ENCODE results near the gene UGT1A7.
"Not testable (repeated sequence)": the region's sequence is repeated elsewhere in the genome, so short reads cannot be mapped to it uniquely, and the experiment has no call there.

The UGT1A7 gene

DNA sequence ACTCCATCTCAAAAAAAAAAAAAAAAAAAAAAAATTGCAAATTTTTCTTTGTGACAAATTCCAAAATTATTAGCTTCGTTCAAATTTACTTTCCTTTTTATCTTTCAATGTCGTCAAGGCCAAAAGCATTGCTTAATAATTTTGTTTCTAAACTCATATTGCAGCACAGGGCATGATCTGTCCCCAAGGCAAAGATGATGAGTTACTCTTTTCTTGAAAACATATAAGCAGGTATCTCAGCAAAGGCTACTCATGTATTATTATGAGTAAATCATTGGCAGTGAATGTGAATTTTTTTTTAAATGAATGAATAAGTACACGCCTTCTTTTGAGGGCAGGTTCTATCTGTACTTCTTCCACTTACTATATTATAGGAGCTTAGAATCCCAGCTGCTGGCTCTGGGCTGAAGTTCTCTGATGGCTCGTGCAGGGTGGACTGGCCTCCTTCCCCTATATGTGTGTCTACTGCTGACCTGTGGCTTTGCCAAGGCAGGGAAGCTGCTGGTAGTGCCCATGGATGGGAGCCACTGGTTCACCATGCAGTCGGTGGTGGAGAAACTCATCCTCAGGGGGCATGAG is at the start of gene UGT1A7:
Gene UGT1A7 (plus strand): TSS at position 381 of the 579 bp plus-strand sequence. CDS start 37 bp downstream, at position 418.
- DNase-seq (ENCODE audit: low spot score), result no peak

DNA sequence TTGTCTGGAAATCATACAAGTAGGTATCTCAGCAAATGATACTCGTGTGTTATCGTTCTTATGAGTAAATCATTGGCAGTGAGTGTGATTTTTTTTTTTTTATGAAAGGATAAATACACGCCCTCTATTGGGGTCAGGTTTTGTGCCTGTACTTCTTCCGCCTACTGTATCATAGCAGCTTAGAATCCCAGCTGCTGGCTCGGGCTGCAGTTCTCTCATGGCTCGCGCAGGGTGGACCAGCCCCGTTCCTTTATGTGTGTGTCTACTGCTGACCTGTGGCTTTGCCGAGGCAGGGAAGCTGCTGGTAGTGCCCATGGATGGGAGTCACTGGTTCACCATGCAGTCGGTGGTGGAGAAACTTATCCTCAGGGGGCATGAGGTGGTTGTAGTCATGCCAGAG is 45.4 kb upstream of the UGT1A7 start, which contains the start of gene UGT1A10:
Gene UGT1A10 (plus strand): TSS at position 143 of the 400 bp plus-strand sequence. CDS start 75 bp downstream, at position 218.
- DNase-seq (ENCODE audit: low spot score), result not testable (repeated sequence)

DNA sequence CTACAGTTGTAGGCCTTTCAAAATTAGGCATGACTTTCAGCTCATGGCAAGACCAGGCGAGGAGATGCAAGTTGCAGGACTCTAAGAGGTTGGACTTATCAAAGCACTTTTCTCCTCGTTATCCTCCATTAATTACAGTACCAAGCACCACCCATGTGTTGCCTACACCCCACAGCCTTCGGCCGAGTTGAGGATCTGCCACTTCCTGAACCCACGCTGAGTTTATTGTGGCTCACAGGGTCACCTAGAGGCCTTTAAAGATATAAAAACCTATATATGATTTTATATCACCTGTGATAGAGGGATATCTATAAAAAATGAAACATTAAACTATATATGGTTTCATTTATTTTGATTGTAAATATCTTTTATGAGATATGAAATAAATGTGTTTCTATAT is 42.9 kb upstream of the UGT1A7 start:
- DNase-seq (ENCODE audit: low spot score), result no peak

DNA sequence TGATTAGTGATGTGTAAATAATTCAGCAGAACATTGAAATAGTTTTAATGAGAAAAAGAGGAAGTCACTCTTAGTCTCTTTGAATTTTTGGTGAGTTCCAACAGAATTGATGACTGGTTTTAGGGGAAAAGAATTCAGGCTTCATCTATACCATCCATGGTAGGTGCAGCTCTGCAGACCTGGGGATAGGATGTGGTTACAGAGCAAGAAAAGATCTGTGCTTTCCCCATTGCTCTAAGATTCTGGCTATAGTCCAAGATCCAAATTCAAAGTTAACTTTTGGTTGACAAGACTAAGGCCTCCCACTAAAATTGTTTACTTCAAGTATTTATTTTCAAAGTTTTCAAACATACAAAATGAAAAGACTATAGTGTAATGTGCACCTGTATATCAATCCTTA is 41.8 kb upstream of the UGT1A7 start:
- no peak for DNase-seq (ENCODE audit: low spot score)

DNA sequence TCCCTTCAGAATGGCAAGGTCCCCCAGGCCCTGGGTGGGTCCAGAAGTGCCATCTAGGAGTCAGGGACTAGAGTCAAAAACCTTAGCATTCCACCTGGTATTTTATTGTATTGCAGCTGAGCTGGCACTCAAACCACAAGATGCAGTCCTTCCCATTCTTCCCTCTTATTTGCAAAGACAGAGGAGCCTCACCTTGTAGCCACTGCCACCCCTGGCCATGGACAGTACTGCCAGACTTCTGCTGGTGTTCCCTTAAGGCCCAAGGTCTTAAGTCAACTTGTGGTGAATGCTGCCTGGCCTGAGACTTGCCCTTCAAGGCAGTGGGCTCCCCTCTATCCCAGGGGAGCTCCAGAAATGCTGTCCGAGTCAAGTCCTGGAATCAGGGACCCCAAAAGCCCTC is 38.6 kb upstream of the UGT1A7 start:
- DNase-seq (ENCODE audit: low spot score), result no peak

DNA sequence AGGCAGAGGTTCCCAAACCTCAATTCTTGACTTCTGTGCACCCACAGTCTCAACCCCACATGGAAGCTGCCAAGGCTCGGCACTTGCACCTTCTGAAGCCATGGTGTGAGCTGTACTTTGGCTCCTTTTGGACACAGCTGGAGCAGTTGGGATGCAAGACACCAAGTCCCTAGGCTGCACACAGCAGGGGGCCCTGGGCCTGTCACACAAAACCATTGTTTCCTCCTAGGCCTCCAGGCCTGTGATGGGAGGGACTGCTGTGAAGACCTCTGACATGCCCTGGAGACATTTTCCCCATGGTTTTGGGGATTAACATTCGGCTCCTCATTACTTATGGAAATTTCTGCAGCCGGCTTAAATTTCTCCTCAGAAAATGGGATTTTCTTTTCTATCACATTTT is 35.7 kb upstream of the UGT1A7 start:
- not testable (repeated sequence) for DNase-seq (ENCODE audit: low spot score)

DNA sequence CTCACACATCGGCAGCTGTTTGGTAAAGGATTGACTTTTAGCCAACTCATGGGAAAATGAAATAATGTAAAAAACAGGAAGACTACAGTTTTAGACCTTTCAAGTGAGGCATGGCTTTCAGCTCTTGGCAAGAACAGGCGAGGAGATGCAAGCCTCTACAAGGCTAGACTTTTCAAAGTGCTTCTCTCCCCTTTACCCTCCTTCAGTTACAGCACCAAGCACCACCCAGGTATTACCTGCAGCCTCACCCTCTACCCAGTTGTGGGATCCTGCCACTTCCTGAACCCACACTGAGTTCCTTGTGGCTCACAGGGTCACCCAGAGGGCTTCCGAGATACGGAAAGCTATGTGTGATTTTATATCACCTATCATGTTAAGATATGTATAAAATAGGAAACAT is 30.7 kb upstream of the UGT1A7 start:
- DNase-seq (ENCODE audit: low spot score), result no peak

DNA sequence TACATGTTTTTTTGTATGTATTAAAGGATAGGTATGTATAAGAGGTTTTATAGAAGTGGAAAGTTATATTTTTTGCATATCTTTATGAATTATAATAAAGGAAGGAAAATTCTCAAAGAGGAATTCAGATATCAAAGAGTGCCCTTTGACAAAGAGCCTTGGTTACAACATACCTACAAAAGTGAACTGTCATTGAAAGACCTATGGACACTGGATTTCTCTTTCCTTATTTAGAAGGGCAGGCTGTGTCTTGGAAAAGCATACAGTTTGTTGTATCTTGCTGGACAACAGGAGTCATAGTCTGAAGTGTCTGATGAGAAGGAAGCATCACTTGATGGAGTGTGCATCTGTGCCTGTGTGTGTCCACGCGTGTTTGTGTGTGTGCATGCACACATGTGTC is 30.3 kb upstream of the UGT1A7 start:
- DNase-seq (ENCODE audit: low spot score), result no peak

DNA sequence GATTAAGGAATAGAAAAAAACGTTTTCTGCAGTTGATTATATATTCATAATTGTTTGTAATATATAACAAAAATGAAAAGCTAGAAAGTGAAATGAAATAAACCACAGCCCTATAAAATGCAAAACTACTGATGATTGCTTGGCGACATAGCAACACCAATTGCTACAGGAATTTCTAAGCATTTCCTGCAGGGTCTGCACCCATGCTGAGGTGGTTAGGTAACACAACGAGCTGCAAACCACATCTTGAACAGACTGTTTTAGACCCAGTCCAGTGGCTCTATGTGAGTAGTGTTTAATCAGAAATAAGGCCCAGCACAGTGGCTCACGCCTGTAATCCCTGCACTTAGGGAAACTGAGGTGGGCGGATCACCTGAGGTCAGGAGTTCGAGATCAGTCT is 27.2 kb upstream of the UGT1A7 start:
- no peak for DNase-seq (ENCODE audit: low spot score)

DNA sequence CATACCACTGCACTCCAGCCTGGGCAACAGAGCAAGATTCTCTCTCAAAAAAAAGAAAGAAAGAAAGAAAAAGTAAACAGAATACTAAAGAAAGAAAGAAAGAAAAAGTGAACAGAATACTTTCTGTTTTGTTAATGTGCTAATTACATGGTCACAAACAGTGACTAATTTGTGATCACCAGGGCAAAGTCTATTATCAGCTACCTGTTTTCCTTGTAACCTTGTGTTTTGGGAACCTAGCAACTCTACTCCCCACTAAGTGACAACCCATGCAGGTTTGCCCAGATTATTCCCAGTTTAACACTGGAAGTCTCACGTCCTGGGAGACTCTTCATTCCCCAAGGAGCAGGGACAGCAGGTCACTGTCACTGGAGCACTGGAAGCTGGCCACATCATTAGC is 26.7 kb upstream of the UGT1A7 start:
- no peak for DNase-seq (ENCODE audit: low spot score)

DNA sequence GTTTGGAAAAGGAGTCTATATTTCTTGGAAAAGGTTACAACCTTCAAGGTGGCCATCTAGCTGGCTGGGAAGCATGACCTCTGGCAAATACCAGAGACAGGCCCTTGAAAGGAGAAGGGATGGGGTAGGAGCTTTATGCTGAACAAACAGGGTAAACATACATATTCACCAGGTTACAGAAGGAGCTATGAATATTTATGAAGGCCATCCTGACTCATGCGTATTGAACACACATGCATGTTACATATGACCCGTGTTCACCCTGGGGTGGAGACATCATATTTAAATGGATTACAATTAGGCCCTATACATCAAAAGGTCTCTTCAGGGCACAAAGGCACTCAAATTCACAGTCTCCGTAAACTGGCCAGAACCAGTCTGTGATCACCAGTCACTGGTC is 25.8 kb upstream of the UGT1A7 start:
- not testable (repeated sequence) for DNase-seq (ENCODE audit: low spot score)

DNA sequence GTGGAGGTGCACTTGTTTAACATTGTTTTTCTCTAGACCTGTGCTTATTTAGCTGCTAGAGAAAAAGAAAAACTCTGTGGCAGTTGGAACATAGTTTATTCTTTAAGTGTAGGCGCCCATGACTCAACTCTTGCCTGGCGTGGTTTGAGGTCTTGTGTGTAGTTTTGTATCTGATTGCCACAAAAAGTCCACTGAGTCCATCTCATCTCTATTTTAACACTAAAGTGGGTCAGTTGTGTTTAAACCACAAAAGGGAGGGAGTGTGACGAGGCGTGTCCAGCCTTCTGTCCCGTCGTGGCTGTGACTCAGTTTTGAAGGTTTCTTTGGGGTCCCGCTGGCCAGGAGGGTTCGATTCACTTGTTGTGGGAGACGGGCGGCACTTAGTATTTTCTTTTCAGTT is 25.3 kb upstream of the UGT1A7 start:
- no peak for DNase-seq (ENCODE audit: low spot score)

DNA sequence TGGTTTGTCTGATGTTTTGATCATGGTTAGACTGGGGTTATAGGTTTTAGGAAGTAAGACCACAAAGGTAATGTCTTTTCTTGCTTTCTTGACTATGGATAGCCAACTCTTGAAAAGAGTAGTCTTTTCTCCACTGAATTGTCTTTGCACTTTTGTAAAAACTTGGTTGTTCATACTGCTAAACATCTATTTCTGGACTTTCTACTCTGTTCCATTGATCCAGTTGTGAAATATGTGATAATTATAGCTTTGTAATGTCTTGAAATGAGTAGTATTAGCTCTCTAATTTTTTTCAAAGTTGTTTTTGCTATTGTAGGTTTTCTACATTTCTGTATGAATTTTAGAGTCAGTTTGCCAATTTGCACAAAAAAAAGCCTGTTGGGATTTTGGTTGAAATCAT is 23.1 kb upstream of the UGT1A7 start:
- no peak for DNase-seq (ENCODE audit: low spot score)

DNA sequence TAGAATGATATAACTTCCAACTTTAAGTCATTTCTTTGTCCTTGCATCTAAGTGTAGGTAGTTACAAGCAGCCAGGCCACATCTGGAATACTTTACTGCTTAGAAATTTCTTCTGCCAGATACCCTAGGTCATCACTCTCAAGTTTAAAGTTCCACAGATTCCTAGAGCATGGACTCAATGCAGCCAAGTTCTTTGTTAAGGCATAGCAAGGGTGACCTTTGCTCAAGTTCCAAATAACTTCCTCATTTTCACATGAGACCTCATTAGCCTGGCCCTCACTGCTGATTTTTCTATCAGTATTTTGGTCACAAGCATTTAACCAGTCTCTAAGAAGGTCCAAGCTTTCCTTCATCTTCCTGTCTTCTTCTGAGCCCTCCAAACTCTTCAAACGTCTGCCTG is 17.8 kb upstream of the UGT1A7 start:
- DNase-seq (ENCODE audit: low spot score), result no peak

DNA sequence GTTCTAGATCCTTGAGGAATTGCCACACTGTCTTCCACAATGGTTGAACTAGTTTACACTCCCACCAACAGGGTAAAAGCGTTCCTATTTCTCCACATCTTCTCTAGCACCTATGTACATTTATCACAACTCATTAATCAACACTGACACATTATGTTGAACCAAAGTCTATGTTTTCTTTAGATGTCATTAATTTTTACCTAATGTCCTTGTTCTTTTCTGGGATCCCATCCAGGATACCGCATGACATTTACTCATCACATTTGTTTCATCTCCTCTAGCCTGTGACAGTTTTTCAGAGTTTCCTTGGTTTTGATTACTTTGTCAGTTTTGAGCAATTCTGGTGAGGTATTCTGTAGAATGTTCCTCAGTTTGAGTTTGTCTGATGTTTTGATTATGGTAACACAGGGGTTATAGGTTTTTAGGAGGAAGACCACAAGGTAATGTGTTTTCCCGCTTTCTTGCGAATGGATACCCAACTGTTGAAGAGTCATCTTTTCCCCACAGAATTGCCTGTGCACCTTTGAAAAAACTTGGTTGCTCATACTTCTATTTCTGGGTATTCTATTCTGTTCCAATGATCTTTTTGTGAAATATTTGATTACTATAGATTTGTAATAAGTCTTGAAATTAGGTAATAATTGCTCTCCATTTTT is 13.0 kb upstream of the UGT1A7 start:
- no peak for DNase-seq (ENCODE audit: low spot score)

DNA sequence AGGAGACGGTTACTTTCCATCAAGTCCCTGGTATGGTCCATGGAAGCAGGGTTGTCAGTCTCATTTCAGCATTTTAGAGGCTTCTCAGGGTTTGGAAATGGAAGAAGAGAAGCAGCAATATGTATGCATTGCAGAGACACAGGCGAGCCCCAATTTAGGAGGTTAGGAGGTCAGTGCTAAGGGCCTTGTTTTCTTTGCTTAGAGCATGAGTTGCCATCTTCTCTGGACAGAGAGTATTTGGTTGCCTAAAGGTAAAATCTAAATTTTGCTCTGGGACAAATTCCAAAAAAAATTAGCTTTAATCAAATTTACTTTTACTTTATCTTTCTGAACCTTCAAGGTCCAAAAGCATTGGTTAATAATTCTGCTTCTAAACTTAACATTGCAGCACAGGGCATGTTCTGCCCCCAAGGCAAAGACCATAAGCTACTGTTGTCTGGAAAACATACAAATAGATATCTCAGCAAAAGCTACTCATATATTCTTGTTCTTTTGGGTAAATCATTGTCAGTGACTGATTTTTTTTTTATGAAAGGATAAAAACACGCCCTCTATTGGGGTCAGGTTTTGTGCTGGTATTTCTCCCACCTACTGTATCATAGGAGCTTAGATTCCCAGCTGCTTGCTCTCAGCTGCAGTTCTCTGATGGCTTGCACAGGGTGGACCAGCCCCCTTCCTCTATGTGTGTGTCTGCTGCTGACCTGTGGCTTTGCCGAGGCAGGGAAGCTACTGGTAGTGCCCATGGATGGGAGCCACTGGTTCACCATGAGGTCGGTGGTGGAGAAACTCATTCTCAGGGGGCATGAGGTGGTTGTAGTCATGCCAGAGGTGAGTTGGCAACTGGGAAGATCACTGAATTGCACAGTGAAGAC is 10.2 kb upstream of the UGT1A7 start, which contains the start of gene UGT1A9:
Gene UGT1A9 (plus strand): TSS at position 609 of the 872 bp plus-strand sequence. CDS start 37 bp downstream, at position 646.
- no peak for DNase-seq (ENCODE audit: low spot score)

DNA sequence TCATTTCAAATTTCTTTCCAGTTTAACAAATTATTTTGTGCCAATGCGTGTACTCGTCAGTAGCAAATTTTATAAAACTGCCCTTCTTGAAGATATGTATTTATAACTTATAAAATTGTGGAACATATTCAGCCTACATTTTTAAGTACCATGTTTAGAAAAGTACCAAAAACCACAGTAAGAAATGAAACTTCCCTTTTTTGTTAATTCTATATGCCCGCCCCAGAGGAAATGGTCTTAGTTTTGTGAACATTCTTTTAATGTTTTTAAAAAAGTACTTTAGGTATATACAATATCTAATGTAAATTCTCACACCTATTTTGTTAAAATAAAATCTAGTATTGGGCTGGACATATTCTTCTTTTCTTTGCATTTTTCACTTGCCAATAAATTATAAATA is 8.8 kb upstream of the UGT1A7 start:
- no peak for DNase-seq (ENCODE audit: low spot score)

DNA sequence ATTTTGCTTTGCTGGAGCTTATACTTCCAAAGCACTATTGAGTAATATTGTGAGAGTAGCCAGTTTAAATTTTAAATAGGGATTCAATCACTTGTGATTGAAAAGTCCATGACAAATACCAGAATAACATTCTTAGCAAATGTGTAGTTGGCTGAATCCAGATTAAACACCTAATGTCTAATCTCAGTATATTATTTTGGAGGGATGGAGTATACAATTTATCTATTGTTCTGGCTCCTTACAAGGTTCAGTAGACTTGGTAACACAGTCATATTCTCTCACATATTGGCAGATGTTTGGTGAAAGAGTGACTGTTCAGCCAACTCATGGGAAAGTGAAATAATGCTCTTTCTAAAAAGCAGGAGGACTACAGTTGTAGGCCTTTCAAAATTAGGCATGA is 7.8 kb upstream of the UGT1A7 start:
- no peak for DNase-seq (ENCODE audit: low spot score)

DNA sequence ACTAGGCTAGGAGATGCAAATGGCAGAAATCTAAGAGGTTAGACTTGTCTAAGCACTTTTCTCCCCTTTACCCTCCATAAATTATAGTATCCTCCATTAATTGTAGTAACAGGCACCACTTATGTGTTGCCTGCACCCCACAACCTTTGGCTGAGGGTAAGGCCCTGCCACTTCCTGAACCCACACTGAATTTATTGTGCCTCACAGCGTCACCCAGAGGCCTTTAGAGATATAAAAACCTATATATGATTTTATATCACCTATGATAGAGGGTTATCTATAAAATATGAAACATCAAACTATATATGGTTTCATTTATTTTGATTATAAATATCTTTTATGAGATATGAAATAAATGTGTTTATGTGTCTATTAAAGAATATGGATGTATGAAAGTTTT is 7.4 kb upstream of the UGT1A7 start:
- no peak for DNase-seq (ENCODE audit: low spot score)

DNA sequence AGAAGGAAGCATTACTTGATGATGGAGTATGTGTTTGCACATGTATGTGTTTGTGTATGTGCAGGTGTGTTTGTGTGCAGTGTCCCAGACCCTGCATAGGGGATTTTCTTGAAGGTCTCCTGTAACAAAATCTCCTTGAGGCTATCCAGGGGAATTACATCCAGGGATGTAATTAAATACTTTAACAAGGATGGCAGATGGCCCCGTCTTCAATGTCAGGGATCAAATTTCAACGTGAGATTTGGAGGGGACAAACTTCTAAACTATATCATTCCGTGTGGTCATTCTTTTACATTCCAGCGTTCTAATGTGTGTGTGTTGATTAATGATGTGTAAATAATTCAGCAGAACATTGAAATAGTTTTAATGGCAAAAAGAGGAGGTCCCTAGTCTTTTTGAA is 6.7 kb upstream of the UGT1A7 start:
- no peak for DNase-seq (ENCODE audit: low spot score)

DNA sequence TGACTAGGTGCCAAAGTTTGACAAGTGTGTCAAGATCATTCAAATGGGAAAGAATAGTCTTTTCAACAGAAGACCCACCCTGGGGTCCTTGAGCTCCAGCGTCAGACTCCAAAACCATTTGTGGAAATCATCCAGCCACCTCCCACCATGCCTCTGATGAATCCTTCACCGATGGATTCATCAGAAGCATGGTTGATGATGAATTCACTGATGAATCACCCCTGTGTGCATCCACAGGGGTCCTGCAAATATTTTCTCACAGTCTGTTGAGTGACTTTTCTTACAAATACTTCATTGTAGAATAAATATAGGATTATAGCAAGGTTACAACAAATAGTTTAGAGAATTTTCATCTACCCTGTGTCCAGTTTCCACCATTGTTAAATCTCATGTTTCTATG is 5.7 kb upstream of the UGT1A7 start:
- DNase-seq (ENCODE audit: low spot score), result no peak

DNA sequence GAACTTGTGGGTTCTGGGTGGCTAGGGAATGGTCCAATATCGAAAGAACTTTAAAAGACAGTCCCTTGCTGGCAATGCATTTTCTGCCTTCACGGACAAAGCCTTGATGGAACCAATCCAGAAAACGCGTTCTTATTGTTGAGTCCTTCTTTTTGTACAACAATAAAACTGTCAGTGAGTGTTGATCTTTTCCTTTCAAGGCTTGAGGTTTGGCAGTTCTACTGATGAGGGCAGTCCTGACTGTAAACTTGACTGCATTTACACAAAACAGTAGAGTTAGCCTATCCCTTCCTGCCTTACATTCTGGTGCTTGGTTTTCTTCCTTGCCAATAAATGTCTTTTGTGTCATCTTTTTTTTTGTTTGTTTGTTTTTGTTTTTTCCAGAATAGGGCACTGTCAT is 2.5 kb upstream of the UGT1A7 start:
- no peak for DNase-seq (ENCODE audit: low spot score)
